H1 (cell line): ENCODE data around the gene CELSR1. TPM values are rescaled to one million over a fixed set of nuclear protein-coding genes. Genes with fewer than 3 reads are reported as not detected.

Experiments
- CTCF ChIA-PET: fragments of 300-600 bp; sonication (Branson Sonifier 250); formaldehyde crosslinking; loops from one replicate; lab custom pipeline; 2021; ENCODE audit not compliant: partially characterized antibody; lab: Charles Lee
- POLR2A ChIA-PET: fragments of 300-600 bp; sonication (Branson Sonifier 250); formaldehyde crosslinking; loops from one replicate; lab custom pipeline; 2021; ENCODE audit warnings: inconsistent platforms; ENCODE audit not compliant: partially characterized antibody; lab: Charles Lee
- DNase-seq, 2 experiments: peaks; one replicate each; pipeline versions ENCODE4 v3.0.0 to v3.0.0-alpha.2; 2010 to 2022; ENCODE audit warnings: low spot score in 2 of 2, low read depth in 1 of 2, mixed read lengths in 1 of 2
- FAIRE-seq: peaks from 2 replicates; lab custom pipeline; 2011; peaks lifted over from hg19 to GRCh38; lab: Jason Lieb, UNC
- H2AFZ ChIP-seq: 2 replicates; pipeline ENCODE4 v1.8.1; 2012; ENCODE audit warnings: low read length, inconsistent platforms
- H2AK5ac ChIP-seq: 2 replicates; pipeline ENCODE4 v1.6.1; 2013; ENCODE audit warnings: low read depth, low read length
- H2BK120ac ChIP-seq: replicated peaks from 2 replicates; pipeline ENCODE3; 2013; ENCODE audit warnings: low read depth, low read length, inconsistent platforms
- H2BK12ac ChIP-seq: 2 replicates; pipeline ENCODE4 v1.6.1; 2013; ENCODE audit warnings: low read depth, low read length
- H2BK15ac ChIP-seq: 2 replicates; pipeline ENCODE4 v1.6.1; 2013; ENCODE audit warnings: low read length
- H2BK20ac ChIP-seq: 2 replicates; pipeline ENCODE4 v1.6.1; 2013; ENCODE audit warnings: low read length
- H2BK5ac ChIP-seq: 2 replicates; pipeline ENCODE4 v1.6.1; 2013; ENCODE audit warnings: low read depth, low read length
- H3K14ac ChIP-seq: 2 replicates; pipeline ENCODE4 v1.6.1; 2013; ENCODE audit warnings: inconsistent platforms; ENCODE audit not compliant: insufficient read length
- H3K18ac ChIP-seq: 2 replicates; pipeline ENCODE4 v1.6.1; 2013; ENCODE audit warnings: low read length; ENCODE audit errors: extremely low read depth
- H3K23ac ChIP-seq: 2 replicates; pipeline ENCODE4 v1.6.1; 2013; ENCODE audit warnings: inconsistent platforms; ENCODE audit not compliant: insufficient read length
- H3K23me2 ChIP-seq: 2 replicates; pipeline ENCODE4 v1.6.1; 2013; ENCODE audit warnings: low read depth, low read length
- H3K27ac ChIP-seq: 2 replicates; pipeline ENCODE4 v1.6.1; 2011; ENCODE audit warnings: low read depth, low read length, inconsistent platforms
- H3K27me3 ChIP-seq, 4 experiments: replicated peaks in 1 of 4; 1 replicate in 1 of 4; 2 replicates in 3 of 4; pipeline versions ENCODE4 v1.6.1 to v1.8.1; 2011 to 2013; ENCODE audit warnings: low read length in 3 of 4, mild to moderate bottlenecking in 3 of 4, inconsistent platforms in 2 of 4, mixed read lengths in 2 of 4, moderate library complexity in 1 of 4; ENCODE audit not compliant: control insufficient read depth in 3 of 4, insufficient read depth in 3 of 4; ENCODE audit errors: extremely low read depth in 1 of 4
- H3K36me3 ChIP-seq, 4 experiments: 2 replicates each; pipeline versions ENCODE4 v1.6.1 to v1.8.1; 2011 to 2013; ENCODE audit warnings: mild to moderate bottlenecking in 4 of 4, low read length in 3 of 4, moderate library complexity in 2 of 4, control low read depth in 1 of 4, inconsistent platforms in 1 of 4; ENCODE audit not compliant: insufficient read depth in 4 of 4, control insufficient read depth in 2 of 4
- H3K4ac ChIP-seq: replicated peaks from 2 replicates; pipeline ENCODE3; 2013; ENCODE audit warnings: low read length, low read depth, mixed read lengths, inconsistent platforms; ENCODE audit not compliant: insufficient read length
- H3K4me1 ChIP-seq, 4 experiments: replicated peaks in 1 of 4; 1 replicate in 1 of 4; 2 replicates in 3 of 4; pipeline versions ENCODE4 v1.6.1 to v1.8.1; 2011 to 2013; ENCODE audit warnings: low read length in 3 of 4, inconsistent platforms in 2 of 4, mixed read lengths in 1 of 4; ENCODE audit not compliant: insufficient read depth in 4 of 4, control insufficient read depth in 3 of 4
- H3K4me2 ChIP-seq, 2 experiments: 2 replicates each; pipeline versions ENCODE4 v1.6.1 to v1.8.1; 2011 to 2013; ENCODE audit warnings: low read depth in 2 of 2, low read length in 2 of 2, control low read depth in 1 of 2, inconsistent platforms in 1 of 2, mild to moderate bottlenecking in 1 of 2; ENCODE audit not compliant: insufficient read depth in 1 of 2
- H3K4me3 ChIP-seq, 4 experiments: fragments of 200-600, 300-600 bp in 1 of 4; sonication (generic), shearing (Covaris generic), sonication (Bioruptor Twin) in 1 of 4; 2 replicates each; pipeline versions ENCODE4 v1.5.1 to v1.8.1; 2011 to 2016; ENCODE audit warnings: low read length in 4 of 4, low read depth in 3 of 4, control low read depth in 2 of 4, inconsistent platforms in 2 of 4, mild to moderate bottlenecking in 2 of 4, mixed read lengths in 1 of 4, moderate library complexity in 1 of 4; ENCODE audit not compliant: insufficient read depth in 2 of 4; ENCODE audit errors: extremely low read depth in 1 of 4
- H3K56ac ChIP-seq: replicated peaks from 2 replicates; pipeline ENCODE3; 2013; ENCODE audit warnings: low read depth, mild to moderate bottlenecking, mixed read lengths, low read length, inconsistent platforms; ENCODE audit not compliant: insufficient read length
- H3K79me1 ChIP-seq: 2 replicates; pipeline ENCODE4 v1.6.1; 2013; ENCODE audit warnings: low read depth, low read length, control low read depth
- H3K79me2 ChIP-seq, 2 experiments: 2 replicates each; pipeline versions ENCODE4 v1.6.1 to v1.8.1; 2012 to 2013; ENCODE audit warnings: low read length in 2 of 2, mild to moderate bottlenecking in 2 of 2, inconsistent platforms in 1 of 2; ENCODE audit not compliant: insufficient read depth in 2 of 2, control insufficient read depth in 1 of 2
- H3K9ac ChIP-seq, 4 experiments: replicated peaks in 1 of 4; 1 replicate in 1 of 4; 2 replicates in 3 of 4; pipeline versions ENCODE4 v1.6.1 to v1.8.1; 2011 to 2013; ENCODE audit warnings: low read depth in 3 of 4, low read length in 3 of 4, control low read depth in 2 of 4, mild to moderate bottlenecking in 2 of 4, moderate library complexity in 2 of 4, inconsistent platforms in 1 of 4; ENCODE audit errors: extremely low read depth in 1 of 4
- H3K9me3 ChIP-seq, 2 experiments: 2 replicates each; pipeline versions ENCODE4 v1.6.1 to v1.8.1; 2012 to 2013; ENCODE audit warnings: mild to moderate bottlenecking in 2 of 2, moderate library complexity in 2 of 2, control low read depth in 1 of 2, inconsistent platforms in 1 of 2, low read depth in 1 of 2, low read length in 1 of 2, mixed read lengths in 1 of 2; ENCODE audit not compliant: insufficient read depth in 2 of 2
- H4K20me1 ChIP-seq, 2 experiments: replicated peaks in 1 of 2; 2 replicates each; pipeline versions ENCODE3 to v1.8.1; 2011 to 2013; ENCODE audit warnings: inconsistent platforms in 2 of 2, low read length in 2 of 2, mild to moderate bottlenecking in 1 of 2; ENCODE audit not compliant: insufficient read depth in 2 of 2, control insufficient read depth in 1 of 2
- H4K5ac ChIP-seq: 2 replicates; pipeline ENCODE4 v1.6.1; 2013; ENCODE audit warnings: low read length, low read depth, mixed read lengths, inconsistent platforms; ENCODE audit not compliant: insufficient read length
- H4K8ac ChIP-seq: 2 replicates; pipeline ENCODE4 v1.8.0; 2013; ENCODE audit warnings: mild to moderate bottlenecking, moderate library complexity, low read length, inconsistent platforms; ENCODE audit not compliant: insufficient read depth; ENCODE audit errors: extremely low read depth
- H4K91ac ChIP-seq: replicated peaks from 2 replicates; pipeline ENCODE3; 2013; ENCODE audit warnings: low read length, mixed read lengths, inconsistent platforms; ENCODE audit not compliant: insufficient read length
- CREB1 ChIP-seq: IDR thresholded peaks from 2 replicates; pipeline ENCODE4 v1.6.1; 2012; ENCODE audit warnings: inconsistent platforms
- CTCF ChIP-seq, 3 experiments: IDR thresholded peaks; 1 replicate in 2 of 3; 2 replicates in 1 of 3; pipeline versions ENCODE4 v1.5.1 to v1.6.1; 2011; ENCODE audit warnings: low read length in 3 of 3, mild to moderate bottlenecking in 3 of 3, inconsistent platforms in 2 of 3, low read depth in 1 of 3, moderate library complexity in 1 of 3; ENCODE audit not compliant: insufficient read depth in 1 of 3; ENCODE audit errors: control extremely low read depth in 1 of 3
- JUN ChIP-seq: IDR thresholded peaks from 2 replicates; pipeline ENCODE4 v1.6.1; 2011; ENCODE audit warnings: low read depth, mild to moderate bottlenecking, improper control_type of control experiment, low read length
- JUND ChIP-seq: IDR thresholded peaks from 2 replicates; pipeline ENCODE4 v1.6.1; 2011; ENCODE audit warnings: mild to moderate bottlenecking, improper control_type of control experiment, low read length
- RAD21 ChIP-seq, 2 experiments: IDR thresholded peaks in 1 of 2; conservative IDR thresholded peaks in 1 of 2; 2 replicates each; pipeline ENCODE4 v1.6.1; 2011; ENCODE audit warnings: low read depth in 2 of 2, low read length in 2 of 2, improper control_type of control experiment in 1 of 2, inconsistent platforms in 1 of 2, mild to moderate bottlenecking in 1 of 2, moderate library complexity in 1 of 2
- WGBS, 2 experiments: shearing (Covaris generic) in 1 of 2; methylation state at CpG; one replicate each; pipeline versions ENCODE4 v1.1.6 to v1.1.7; 2013 to 2015; ENCODE audit warnings: low lambda C conversion rate in 2 of 2, mixed read lengths in 2 of 2, inconsistent platforms in 1 of 2, low coverage in 1 of 2, missing lambda C conversion rate in 1 of 2; ENCODE audit not compliant: insufficient replicate concordance in 2 of 2, insufficient coverage in 1 of 2, insufficient read length in 1 of 2; ENCODE audit errors: extremely low coverage in 1 of 2, missing lambda C conversion rate in 1 of 2; 5-methylcytosine and 5-hydroxymethylcytosine counted together
- polyA plus RNA-seq, 7 experiments: library from polyadenylated mRNA; depleted of rRNA in 3 of 7; stranded (reverse) in 5 of 7; unstranded in 2 of 7; fragments of >200 nt in 5 of 7; fragments of 200-250 nt in 2 of 7; gene quantifications; 1 replicate in 5 of 7; 2 replicates in 1 of 7; 4 replicates in 1 of 7; pipeline versions ENCODE4 v1.2.1 to v1.2.3, GENCODE V29; 2011 to 2013; ENCODE audit warnings: missing spikeins in 2 of 7, mixed read lengths in 2 of 7
- total RNA-seq: library from RNA; stranded (reverse); fragmentation: NEBNext Ultra II Directional; extraction: Animal tissue kit (Norgen Biotek cat#: 25700); gene quantifications from 2 replicates; pipeline ENCODE4 v1.2.1, GENCODE V29; 2021

Gene CELSR1
- total and polyA plus RNA-seq, 2 of the 8 experiments (the other 6 are each of a cell fraction or from before 2014, with no cell fraction given): 9.0 to 12.4 TPM

GRCh38 chr22:46533070-46533833 is 4.2 kb downstream of the CELSR1 start:
- no peak overlapping the region for H3K14ac ChIP-seq
- no peak overlapping the region for H3K9ac ChIP-seq
- ChIA-PET POLR2A (interaction anchor here (0.8 kb wide), 1 partner anchor 195 kb away, joined by 3 read pairs; no protein-coding TSS in a partner anchor), CTCF (interaction anchor here (0.8 to 1.9 kb wide), 9 partner anchors 13 to 179 kb away, joined by 3 to 8 read pairs (median 3); no protein-coding TSS in a partner anchor)
- H3K23ac ChIP-seq: no peak overlapping the region
- no peak overlapping the region for H2BK12ac ChIP-seq
- peaks cover 0 to 21% (median 6%) of the 10 kb centered on the region in 4 experiments; a peak in 5 of 8 replicates for H3K36me3 ChIP-seq
- no peak for DNase-seq
- H4K8ac ChIP-seq: no peak overlapping the region
- no peak overlapping the region for H2AFZ ChIP-seq
- H3K23me2 ChIP-seq: peaks cover 6% of the 10 kb centered on the region; the same call in 1 of the 2 replicates
- no peak overlapping the region for H3K4me3 ChIP-seq
- H2BK120ac ChIP-seq: no peak overlapping the region
- no peak overlapping the region for H2BK5ac ChIP-seq
- no peak overlapping the region for H2BK20ac ChIP-seq
- H3K4ac ChIP-seq: no peak overlapping the region
- 88% methylated on average over 41 of the region's 41 CpGs; no CpG with 5 or more reads in 1 of the 2 experiments for WGBS, 2 experiments
- H3K27me3 ChIP-seq: peaks cover 15 to 30% (median 25%) of the 10 kb centered on the region in 4 experiments
- H3K4me1 ChIP-seq: peaks cover 0 to 8% (median 4%) of the 10 kb centered on the region in 4 experiments; a peak in 3 of 7 replicates
- no peak for FAIRE-seq
- H4K5ac ChIP-seq: no peak overlapping the region
- peak overlapping the region in 1 of 2 experiments; percentile 42; a peak in 1 of 4 replicates for H3K4me2 ChIP-seq
- no peak overlapping the region for H2AK5ac ChIP-seq
- peaks cover 15 to 34% of the 10 kb centered on the region in 2 experiments for H4K20me1 ChIP-seq
- H3K79me1 ChIP-seq: peaks cover 6% of the 10 kb centered on the region; the same call in 1 of the 2 replicates
- H3K27ac ChIP-seq: no peak overlapping the region
- no peak overlapping the region for H3K56ac ChIP-seq
- H4K91ac ChIP-seq: no peak overlapping the region
- peaks cover 0 to 2% of the 10 kb centered on the region in 2 experiments; a peak in 1 of 4 replicates for H3K79me2 ChIP-seq
- H3K18ac ChIP-seq: no peak overlapping the region
- TF ChIP-seq CREB1 (no peak), JUND (no peak), JUN (no peak), CTCF (IDR thresholded peaks at IDR 0.05; ENCODE audit: control extremely low read depth in 1 of 3, insufficient read depth in 1 of 3, low read depth in 1 of 3, low read length in 3 of 3) (peak in 1 of 3 experiments; percentile 25; a peak in 2 of 4 replicates), RAD21 (IDR thresholded peaks at IDR 0.05 in 1 of 2, conservative IDR thresholded peaks at IDR 0.05 in 1 of 2; ENCODE audit: low read depth in 2 of 2, low read length in 2 of 2) (peak in 1 of 2 experiments; percentile 19; a peak in 1 of 4 replicates)
- no peak overlapping the region for H2BK15ac ChIP-seq
- peaks cover 0 to 9% of the 10 kb centered on the region in 2 experiments; a peak in 1 of 4 replicates for H3K9me3 ChIP-seq
